A549 (cell line): ENCODE results near the gene EXOC5. TPM values are rescaled to one million over a fixed set of nuclear protein-coding genes. Genes with fewer than 3 reads are reported as not detected.
"Not testable (repeated sequence)": the region's sequence is repeated elsewhere in the genome, so short reads cannot be mapped to it uniquely, and the experiment has no call there.

Source experiments
- ATAC-seq, 2 experiments: fragments of 200-7000 bp in 1 of 2; fragments of >200 bp in 1 of 2; cut with Nextera tagmentation in 1 of 2; cut with Tn5 transposase in 1 of 2; 3 replicates each; pipeline versions ENCODE4 v1.8.0 to v1.9.1; 2018 to 2020; ENCODE audit warnings: mild to moderate bottlenecking in 1 of 2, moderate library complexity in 1 of 2
- CTCF ChIA-PET: fragments of 300-600 bp; sonication (Branson Sonifier 250); formaldehyde crosslinking; extraction: SDS; loops from one replicate; lab custom pipeline; 2021; ENCODE audit warnings: antibody characterized with exemption, inconsistent platforms; lab: Yijun Ruan, JAX
- POLR2A ChIA-PET: fragments of 350-600 bp; formaldehyde crosslinking; extraction: SDS; loops from one replicate; lab custom pipeline; 2021; ENCODE audit warnings: antibody characterized with exemption, inconsistent platforms; lab: Yijun Ruan, JAX
- DNase-seq, 2 experiments: peaks; one replicate each; pipeline versions ENCODE4 v3.0.0 to v3.0.0-alpha.2; 2011 to 2016; ENCODE audit warnings: low read depth in 1 of 2, low spot score in 1 of 2
- FAIRE-seq: peaks from 2 replicates; lab custom pipeline; 2011; peaks lifted over from hg19 to GRCh38; lab: Jason Lieb, UNC
- H3K27ac ChIP-seq, 2 experiments: fragments of >200 bp; sonication (Bioruptor Twin); formaldehyde crosslinking; 3 replicates each; pipeline ENCODE4 v1.5.1; 2016 to 2017
- H3K4me1 ChIP-seq: fragments of >200 bp; sonication (Bioruptor Twin); formaldehyde crosslinking; 3 replicates; pipeline ENCODE4 v1.6.1; 2016
- H3K4me2 ChIP-seq: fragments of >200 bp; sonication (Bioruptor Twin); formaldehyde crosslinking; 3 replicates; pipeline ENCODE4 v1.6.1; 2016
- H3K4me3 ChIP-seq: fragments of >200 bp; sonication (Bioruptor Twin); formaldehyde crosslinking; 3 replicates; pipeline ENCODE4 v1.5.1; 2016
- H3K9me3 ChIP-seq: fragments of >200 bp; sonication (Bioruptor Twin); formaldehyde crosslinking; 3 replicates; pipeline ENCODE4 v1.6.1; 2016
- CHD4 ChIP-seq: fragments of 200-600 bp; sonication (generic); IDR thresholded peaks from 2 replicates; pipeline ENCODE4 v1.6.1; 2016; ENCODE audit warnings: antibody characterized with exemption, mild to moderate bottlenecking, borderline replicate concordance
- ESRRA ChIP-seq: fragments of 150-350 bp; IDR thresholded peaks from 2 replicates; pipeline ENCODE4 v1.6.1; 2014; ENCODE audit warnings: mild to moderate bottlenecking, low read length, borderline replicate concordance
- FOSB ChIP-seq: fragments of 250-450 bp; sonication (Bioruptor Pico); IDR thresholded peaks from 2 replicates; pipeline ENCODE4 v1.5.0; 2020; ENCODE audit warnings: mild to moderate bottlenecking, moderate library complexity
- GATA3 ChIP-seq: IDR thresholded peaks from 2 replicates; pipeline ENCODE4 v1.6.1; 2012; ENCODE audit warnings: borderline replicate concordance
- HDAC2 ChIP-seq: fragments of 200-600 bp; sonication (generic); IDR thresholded peaks from 2 replicates; pipeline ENCODE4 v1.6.1; 2016
- HES2 ChIP-seq: fragments of >200 bp; sonication (Bioruptor Twin); formaldehyde crosslinking; IDR thresholded peaks from 2 replicates; pipeline ENCODE4 v1.6.1; 2016
- HOXA7 ChIP-seq: fragments of 250-450 bp; sonication (Bioruptor Pico); IDR thresholded peaks from 2 replicates; pipeline ENCODE4 v1.5.0; 2020; ENCODE audit warnings: mild to moderate bottlenecking, moderate library complexity
- KDM1A ChIP-seq: fragments of 200-600 bp; sonication (generic); IDR thresholded peaks from 2 replicates; pipeline ENCODE4 v1.6.1; 2016; ENCODE audit warnings: low read depth, mild to moderate bottlenecking
- KDM5A ChIP-seq: fragments of 200-600 bp; sonication (generic); IDR thresholded peaks from 2 replicates; pipeline ENCODE4 v1.6.1; 2016; ENCODE audit warnings: antibody characterized with exemption, mild to moderate bottlenecking
- POLR2A ChIP-seq: IDR thresholded peaks from 2 replicates; pipeline ENCODE4 v1.6.1; 2012; ENCODE audit warnings: mild to moderate bottlenecking, low read length
- RAD21 ChIP-seq, 2 experiments: fragments of >200 bp in 1 of 2; sonication (Bioruptor Twin) in 1 of 2; formaldehyde crosslinking in 1 of 2; IDR thresholded peaks in 1 of 2; conservative IDR thresholded peaks in 1 of 2; 2 replicates in 1 of 2; 3 replicates in 1 of 2; pipeline ENCODE4 v1.6.1; 2012 to 2018; ENCODE audit warnings: inconsistent platforms in 1 of 2
- ZC3H11A ChIP-seq: fragments of 450-650 bp; IDR thresholded peaks from 2 replicates; pipeline ENCODE4 v1.6.1; 2014; ENCODE audit warnings: antibody characterized with exemption, mild to moderate bottlenecking
- ZNF302 ChIP-seq: fragments of 250-450 bp; sonication (Bioruptor Pico); IDR thresholded peaks from 2 replicates; pipeline ENCODE4 v1.9.0; 2021; ENCODE audit warnings: inconsistent platforms, mild to moderate bottlenecking, moderate library complexity
- WGBS: methylation state at CpG from one replicate; pipeline ENCODE4 v1.1.6; 2017; ENCODE audit errors: missing lambda C conversion rate; 5-methylcytosine and 5-hydroxymethylcytosine counted together
- polyA plus RNA-seq, 4 experiments: library from polyadenylated mRNA; depleted of rRNA in 3 of 4; stranded (reverse); fragments of >200 nt; fragmentation: RNase III in 1 of 4; extraction: RNeasy Plus Mini Kit Qiagen cat#74134 plus additional on column Dnase treatment in 1 of 4; gene quantifications; 2 replicates in 3 of 4; 3 replicates in 1 of 4; pipeline ENCODE4 v1.2.3, GENCODE V29; 2011 to 2017
- TF ChIP-seq, protein P1 (sequence below): IDR thresholded peaks from 2 replicates; pipeline ENCODE4 v1.6.1; 2012
- TF ChIP-seq, protein P2 (sequence below): fragments of 150-350 bp; IDR thresholded peaks from 2 replicates; pipeline ENCODE4 v1.6.1; 2014; ENCODE audit warnings: low read depth, mild to moderate bottlenecking, low read length
- TF ChIP-seq, protein P3 (sequence below): fragments of >200 bp; sonication (Bioruptor Twin); formaldehyde crosslinking; IDR thresholded peaks from 3 replicates; pipeline ENCODE4 v1.6.1; 2016
- TF ChIP-seq, protein P4 (sequence below): IDR thresholded peaks from 2 replicates; pipeline ENCODE4 v1.6.1; 2012; ENCODE audit warnings: low read depth, borderline replicate concordance

The EXOC5 gene
- polyA plus RNA-seq, 2 of the 4 experiments (the other 2 are of a cell fraction), result 30.4 to 64.6 TPM

- H3K27ac ChIP-seq, result no peak overlapping the region
- CTCF ChIA-PET, result interaction anchor here (1.8 kb wide), 1 partner anchor 9 kb away, joined by 5 read pairs; the partner anchor contains the start of genes AP5M1 and EXOC5
Observed at GRCh38 chr14:57259672-57260071, 9.0 kb downstream of the EXOC5 start.

DNA sequence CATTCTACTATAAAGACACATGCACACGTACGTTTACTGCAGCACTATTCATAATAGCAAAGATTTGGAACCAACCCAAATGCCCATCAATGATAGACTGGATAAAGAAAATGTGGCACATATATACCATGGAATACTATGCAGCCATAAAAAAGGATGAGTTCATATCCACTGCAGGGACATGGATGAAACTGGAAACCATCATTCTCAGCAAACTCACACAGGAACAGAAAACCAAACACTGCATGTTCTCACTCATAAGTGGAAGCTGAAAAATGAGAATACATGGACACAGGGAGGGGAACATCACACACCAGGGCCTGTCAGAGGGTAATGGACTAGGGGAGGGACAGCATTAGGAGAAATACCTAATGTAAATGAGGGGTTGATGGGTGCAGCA is 10.5 kb downstream of the EXOC5 start:
- FAIRE-seq, H3K4me3 ChIP-seq, H3K4me2 ChIP-seq, DNase-seq, ATAC-seq, POLR2A ChIA-PET, H3K27ac ChIP-seq, H3K4me1 ChIP-seq, H3K9me3 ChIP-seq: not testable (repeated sequence)
- CTCF ChIA-PET, result interaction anchor here (1.8 kb wide), 1 partner anchor 11 kb away, joined by 5 read pairs; the partner anchor contains the start of genes AP5M1 and EXOC5
- peak; percentile 62; the same call in 1 of the 2 replicates for TF ChIP-seq KDM1A
- WGBS, result 95% methylated on average over 2 of the region's 2 CpGs

More at GRCh38 chr14:57259672-57260071, 9.0 kb downstream of the EXOC5 start:
- DNase-seq (no peak), FAIRE-seq (no peak), ATAC-seq (no peak)
- TF ChIP-seq ZNF302 (CRISPR knock-in tag) (no peak), GATA3 (no peak)
- TF ChIP-seq, protein P1, sequence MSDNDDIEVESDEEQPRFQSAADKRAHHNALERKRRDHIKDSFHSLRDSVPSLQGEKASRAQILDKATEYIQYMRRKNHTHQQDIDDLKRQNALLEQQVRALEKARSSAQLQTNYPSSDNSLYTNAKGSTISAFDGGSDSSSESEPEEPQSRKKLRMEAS, result no peak
- TF ChIP-seq, protein P2, sequence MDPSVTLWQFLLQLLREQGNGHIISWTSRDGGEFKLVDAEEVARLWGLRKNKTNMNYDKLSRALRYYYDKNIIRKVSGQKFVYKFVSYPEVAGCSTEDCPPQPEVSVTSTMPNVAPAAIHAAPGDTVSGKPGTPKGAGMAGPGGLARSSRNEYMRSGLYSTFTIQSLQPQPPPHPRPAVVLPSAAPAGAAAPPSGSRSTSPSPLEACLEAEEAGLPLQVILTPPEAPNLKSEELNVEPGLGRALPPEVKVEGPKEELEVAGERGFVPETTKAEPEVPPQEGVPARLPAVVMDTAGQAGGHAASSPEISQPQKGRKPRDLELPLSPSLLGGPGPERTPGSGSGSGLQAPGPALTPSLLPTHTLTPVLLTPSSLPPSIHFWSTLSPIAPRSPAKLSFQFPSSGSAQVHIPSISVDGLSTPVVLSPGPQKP, result no peak
- POLR2A ChIA-PET, result no interaction called here
- Histone ChIP-seq H3K4me3 (no peak overlapping the region), H3K4me1 (no peaks in the 10 kb centered on the region), H3K4me2 (no peak overlapping the region), H3K9me3 (no peaks in the 10 kb centered on the region)
- 88% methylated on average over 1 of the region's 1 CpG for WGBS

DNA sequence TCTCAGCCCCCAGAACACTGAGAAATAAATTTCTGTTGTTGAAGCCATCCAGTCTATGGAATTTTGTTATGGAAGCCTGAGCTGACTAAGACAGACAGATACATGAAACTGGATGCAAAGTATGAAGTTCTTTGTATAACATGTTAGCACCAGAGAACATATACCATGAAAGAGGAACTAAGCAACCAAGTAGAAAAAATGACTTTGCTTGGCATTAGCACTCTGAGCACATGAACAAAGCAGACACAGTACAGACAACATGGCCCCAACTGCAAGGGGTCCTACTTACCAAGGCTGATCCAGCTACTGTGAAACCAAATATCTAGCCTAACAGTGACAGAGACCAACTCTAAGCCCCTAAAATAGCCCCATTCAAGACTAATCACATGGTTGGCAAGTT is 13.8 kb downstream of the EXOC5 start:
- H3K27ac ChIP-seq, result no peak overlapping the region
- H3K4me2 ChIP-seq, result no peak overlapping the region
- POLR2A ChIA-PET, result no interaction called here
- no peak for TF ChIP-seq POLR2A
- TF ChIP-seq KDM5A, result no peak
- TF ChIP-seq, protein P3, sequence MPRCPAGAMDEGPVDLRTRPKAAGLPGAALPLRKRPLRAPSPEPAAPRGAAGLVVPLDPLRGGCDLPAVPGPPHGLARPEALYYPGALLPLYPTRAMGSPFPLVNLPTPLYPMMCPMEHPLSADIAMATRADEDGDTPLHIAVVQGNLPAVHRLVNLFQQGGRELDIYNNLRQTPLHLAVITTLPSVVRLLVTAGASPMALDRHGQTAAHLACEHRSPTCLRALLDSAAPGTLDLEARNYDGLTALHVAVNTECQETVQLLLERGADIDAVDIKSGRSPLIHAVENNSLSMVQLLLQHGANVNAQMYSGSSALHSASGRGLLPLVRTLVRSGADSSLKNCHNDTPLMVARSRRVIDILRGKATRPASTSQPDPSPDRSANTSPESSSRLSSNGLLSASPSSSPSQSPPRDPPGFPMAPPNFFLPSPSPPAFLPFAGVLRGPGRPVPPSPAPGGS, result no peak
- no peaks in the 10 kb centered on the region for H3K4me1 ChIP-seq
- FAIRE-seq, result no peak
- CTCF ChIA-PET, result interaction anchor here (0.6 to 1.1 kb wide), 3 partner anchors 12 to 966 kb away, joined by 3 to 4 read pairs (median 3); no protein-coding TSS in a partner anchor
- no peak for DNase-seq
- H3K4me3 ChIP-seq, result no peak overlapping the region
- no peaks in the 10 kb centered on the region for H3K9me3 ChIP-seq
- ATAC-seq, result no peak

- DNase-seq (no peak), FAIRE-seq (no peak), ATAC-seq (no peak)
- H3K9me3 ChIP-seq, result no peaks in the 10 kb centered on the region
- H3K4me1 ChIP-seq, result peaks cover 28% of the 10 kb centered on the region
- 16% methylated on average over 2 of the region's 2 CpGs for WGBS
- no peak overlapping the region for H3K27ac ChIP-seq
- CTCF ChIA-PET, result interaction anchor here (0.9 kb wide), 1 partner anchor 12 kb away, joined by 3 read pairs; no protein-coding TSS in a partner anchor
- H3K4me3 ChIP-seq, result no peak overlapping the region
- H3K4me2 ChIP-seq, result peak overlapping the region; percentile 50
- POLR2A ChIA-PET, result no interaction called here
- no peak for TF ChIP-seq RAD21 (conservative IDR thresholded peaks at IDR 0.05 in 1 of 2, IDR thresholded peaks at IDR 0.05 in 1 of 2)
- TF ChIP-seq HOXA7 (CRISPR knock-in tag), result no peak
- TF ChIP-seq ESRRA, result no peak
- no peak for TF ChIP-seq FOSB (CRISPR knock-in tag)
- TF ChIP-seq, protein P4, sequence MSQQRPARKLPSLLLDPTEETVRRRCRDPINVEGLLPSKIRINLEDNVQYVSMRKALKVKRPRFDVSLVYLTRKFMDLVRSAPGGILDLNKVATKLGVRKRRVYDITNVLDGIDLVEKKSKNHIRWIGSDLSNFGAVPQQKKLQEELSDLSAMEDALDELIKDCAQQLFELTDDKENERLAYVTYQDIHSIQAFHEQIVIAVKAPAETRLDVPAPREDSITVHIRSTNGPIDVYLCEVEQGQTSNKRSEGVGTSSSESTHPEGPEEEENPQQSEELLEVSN, result no peak
- no peak for TF ChIP-seq ZC3H11A
- no peak for TF ChIP-seq CHD4
- TF ChIP-seq HDAC2, result no peak
- no peak for TF ChIP-seq KDM1A
- no peak for TF ChIP-seq HES2
- TF ChIP-seq, protein P1, result no peak
- TF ChIP-seq, all 56 proteins: peak for 0
Observed at GRCh38 chr14:57246933-57247657, 21.6 kb downstream of the EXOC5 start.
